ENCODE data around the gene TRIM15. TPM values are rescaled to one million over a fixed set of nuclear protein-coding genes. Genes with fewer than 3 reads are reported as not detected.

The TRIM15 gene
- total and polyA plus RNA-seq, 9 of the 15 experiments (the other 6 are each of a cell fraction or from before 2014, with no cell fraction given) = 0.06 to 2.6 (median 0.83) TPM

DNA sequence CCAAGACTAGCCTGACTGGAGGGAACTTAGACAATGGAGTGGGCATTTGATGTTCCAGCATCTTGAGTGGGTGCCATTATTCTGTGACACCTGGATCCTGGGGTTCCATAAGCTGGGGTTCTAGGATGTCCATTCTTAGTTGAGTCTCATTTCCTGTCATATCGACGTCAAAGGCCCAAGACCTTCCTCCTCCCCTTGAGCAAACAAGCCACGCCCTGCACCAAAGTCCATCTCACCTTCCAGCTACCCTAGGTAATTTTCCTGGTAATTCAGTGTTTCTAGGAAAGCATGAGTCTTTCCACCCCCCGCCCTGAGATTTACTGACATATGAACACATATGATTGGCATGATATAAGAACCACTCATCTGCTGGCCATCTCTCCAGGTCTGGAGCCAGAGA, 27.6 kb upstream of the TRIM15 start, which contains the start of gene TRIM40:
Gene TRIM40, plus strand, starts transcription at position 384 of the 400 bp plus-strand sequence. CDS start 897 bp downstream, outside the sequence.
- 4% methylated on average over 4 of the region's 4 CpGs for WGBS (ENCODE audit: insufficient coverage, low coverage, missing lambda C conversion rate)
- no peaks in the 10 kb centered on the region for H3K79me2 ChIP-seq (ENCODE audit: control insufficient read depth, insufficient read depth, low read length)
- no peaks in the 10 kb centered on the region for H3K9me3 ChIP-seq (replicated peaks; ENCODE audit: control insufficient read depth, insufficient read depth, low read depth, low read length)
- FAIRE-seq (no peak), ATAC-seq (no peak), DNase-seq (ENCODE audit: extremely low read depth in 1 of 4, low spot score in 3 of 4) (no peak)
- H3K27ac ChIP-seq (ENCODE audit: extremely low read depth, low read depth, low read length) = no peak within 1 kb of the TSS
- intact Hi-C loops (cut with micrococcal nuclease) = no loop called here
- no TSS peak for BruUV-seq (replicated peaks)
- H3K4me3 ChIP-seq = no peak within 1 kb of the TSS
- ChIA-PET POLR2A (interaction anchor here (2.3 kb wide), 1 partner anchor 10 kb away, joined by 6 read pairs; no protein-coding TSS in a partner anchor), CTCF (ENCODE audit: low intra/inter-chr PET ratio) (no interaction called here)
- no peak within 1 kb of the TSS for H3K9ac ChIP-seq (ENCODE audit: insufficient read depth in 1 of 2, low read depth in 2 of 2, low read length in 2 of 2)
- H4K20me1 ChIP-seq (replicated peaks; ENCODE audit: control insufficient read depth, insufficient read depth, low read length) = no peaks in the 10 kb centered on the region
- in situ Hi-C loops (cut with MboI) = no loop called here
- H3K9me1 ChIP-seq (ENCODE audit: control insufficient read depth, insufficient read depth, low read length) = no peaks in the 10 kb centered on the region
- no peaks in the 10 kb centered on the region for H3K36me3 ChIP-seq (ENCODE audit: control insufficient read depth, insufficient read depth, low read length)
- H3K4me2 ChIP-seq (ENCODE audit: insufficient read depth, low read length) = no peak within 1 kb of the TSS
- H2AFZ ChIP-seq (ENCODE audit: low read depth, low read length) = peak within 1 kb of the TSS; percentile 26; the same call in 1 of the 2 replicates
- peaks cover 0 to 2% of the 10 kb centered on the region in 2 experiments; a peak in 3 of 5 replicates for H3K4me1 ChIP-seq (replicated peaks in 1 of 2; ENCODE audit: control insufficient read depth in 2 of 2, insufficient read depth in 2 of 2, low read length in 2 of 2)
- H3K27me3 ChIP-seq (ENCODE audit: control insufficient read depth in 2 of 2, insufficient read depth in 2 of 2, low read length in 2 of 2) = peaks cover 0 to 14% of the 10 kb centered on the region in 2 experiments; a peak in 3 of 5 replicates
- no peak for TF ChIP-seq BRD9 (IDR thresholded peaks at IDR 0.05; ENCODE audit: low read depth, partially characterized antibody)
- TF ChIP-seq DACH1 (IDR thresholded peaks at IDR 0.05; ENCODE audit: partially characterized antibody) = no peak
- no peak for TF ChIP-seq HDAC1 (IDR thresholded peaks at IDR 0.05)
- no peak for TF ChIP-seq CEBPB (tag; IDR thresholded peaks at IDR 0.05)
- no peak for TF ChIP-seq ZBTB8A (IDR thresholded peaks at IDR 0.05; ENCODE audit: partially characterized antibody)
- TF ChIP-seq, protein P1, sequence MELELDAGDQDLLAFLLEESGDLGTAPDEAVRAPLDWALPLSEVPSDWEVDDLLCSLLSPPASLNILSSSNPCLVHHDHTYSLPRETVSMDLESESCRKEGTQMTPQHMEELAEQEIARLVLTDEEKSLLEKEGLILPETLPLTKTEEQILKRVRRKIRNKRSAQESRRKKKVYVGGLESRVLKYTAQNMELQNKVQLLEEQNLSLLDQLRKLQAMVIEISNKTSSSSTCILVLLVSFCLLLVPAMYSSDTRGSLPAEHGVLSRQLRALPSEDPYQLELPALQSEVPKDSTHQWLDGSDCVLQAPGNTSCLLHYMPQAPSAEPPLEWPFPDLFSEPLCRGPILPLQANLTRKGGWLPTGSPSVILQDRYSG (tag; conservative IDR thresholded peaks at IDR 0.05; ENCODE audit: low read depth) = no peak
- no peak for TF ChIP-seq CHD1 (IDR thresholded peaks at IDR 0.05; ENCODE audit: low read length)
- TF ChIP-seq, protein P2, sequence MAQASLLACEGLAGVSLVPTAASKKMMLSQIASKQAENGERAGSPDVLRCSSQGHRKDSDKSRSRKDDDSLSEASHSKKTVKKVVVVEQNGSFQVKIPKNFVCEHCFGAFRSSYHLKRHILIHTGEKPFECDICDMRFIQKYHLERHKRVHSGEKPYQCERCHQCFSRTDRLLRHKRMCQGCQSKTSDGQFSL (CRISPR knock-in tag; IDR thresholded peaks at IDR 0.05) = no peak
- TF ChIP-seq, protein P2 (tag; IDR thresholded peaks at IDR 0.05) = no peak
- TF ChIP-seq ILF3 (IDR thresholded peaks at IDR 0.05; ENCODE audit: borderline replicate concordance) = no peak
- no peak for TF ChIP-seq ZNF668 (CRISPR knock-in tag; IDR thresholded peaks at IDR 0.05)
- TF ChIP-seq NFRKB (IDR thresholded peaks at IDR 0.05; ENCODE audit: low read depth) = no peak

All from K562 (cell line).